Measurements from ENCODE around the gene C3.

Gene C3

GRCh38 chr19:6730941-6731670 is 10.7 kb upstream of the C3 start:
- DNase-seq (ENCODE audit: low read depth): no peak

- no peak for DNase-seq (ENCODE audit: low read depth)
Measured at GRCh38 chr19:6730153-6730804, 9.8 kb upstream of the C3 start.

DNA sequence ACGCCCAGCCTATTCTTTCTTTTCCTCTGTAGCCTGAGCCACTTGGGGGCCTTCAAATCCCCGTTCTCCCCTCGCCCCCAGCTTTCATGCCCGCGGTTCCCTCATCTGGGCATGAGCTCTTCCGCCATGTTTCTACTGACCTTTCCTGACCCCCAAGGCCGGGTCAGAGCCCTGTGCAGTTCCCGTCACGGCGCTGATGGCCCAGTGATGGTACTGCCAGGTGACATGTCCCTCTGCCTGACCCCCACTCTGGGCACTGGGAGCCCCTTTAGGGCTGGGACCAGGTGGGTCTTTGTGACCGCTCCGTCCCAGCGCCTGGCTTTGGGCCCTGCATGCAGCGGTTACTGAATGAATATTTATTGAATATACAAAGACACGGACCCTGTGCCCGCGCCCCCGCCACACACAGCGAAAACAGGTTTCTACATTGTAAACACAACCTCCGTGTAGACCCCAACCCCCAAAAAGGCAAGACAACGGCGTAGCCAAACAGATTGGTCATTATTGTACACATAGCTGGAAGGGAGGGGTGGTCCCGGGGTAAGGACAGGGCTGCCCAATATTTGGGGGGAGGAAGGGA is 9.2 kb upstream of the C3 start:
- DNase-seq (ENCODE audit: low read depth): no peak

- DNase-seq (ENCODE audit: low read depth): no peak
Measured at GRCh38 chr19:6728346-6728745, 7.9 kb upstream of the C3 start.

- no peak for DNase-seq (ENCODE audit: low read depth)
Measured at GRCh38 chr19:6725513-6726231, 5.2 kb upstream of the C3 start.

GRCh38 chr19:6724631-6725492 is 4.4 kb upstream of the C3 start:
- no peak for DNase-seq (ENCODE audit: low read depth)

DNA sequence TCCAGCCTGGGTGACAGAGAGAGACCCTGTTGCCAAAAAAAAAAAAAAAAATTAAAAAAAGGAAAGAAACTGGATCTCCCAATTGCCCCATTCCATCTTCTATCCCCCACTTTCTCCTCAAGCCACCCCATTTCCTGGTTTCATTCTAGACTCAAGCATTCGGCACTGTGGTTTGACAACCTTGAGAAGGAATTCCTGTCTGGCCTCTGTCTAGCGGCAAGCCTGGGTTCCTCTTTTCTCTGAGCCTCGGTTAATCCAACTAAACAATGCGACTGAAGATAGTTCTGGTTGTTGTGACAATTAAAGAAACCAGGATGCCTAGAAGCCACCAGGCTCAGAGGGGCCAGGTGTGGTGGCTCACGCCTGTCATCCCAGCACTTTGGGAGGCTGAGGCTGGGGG is 3.3 kb upstream of the C3 start:
- DNase-seq (ENCODE audit: low read depth): no peak

GRCh38 chr19:6723108-6723618 is 2.7 kb upstream of the C3 start:
- no peak for DNase-seq (ENCODE audit: low read depth)

- no peak for DNase-seq (ENCODE audit: low read depth)
Measured at GRCh38 chr19:6721773-6722172, 1.3 kb upstream of the C3 start.

DNA sequence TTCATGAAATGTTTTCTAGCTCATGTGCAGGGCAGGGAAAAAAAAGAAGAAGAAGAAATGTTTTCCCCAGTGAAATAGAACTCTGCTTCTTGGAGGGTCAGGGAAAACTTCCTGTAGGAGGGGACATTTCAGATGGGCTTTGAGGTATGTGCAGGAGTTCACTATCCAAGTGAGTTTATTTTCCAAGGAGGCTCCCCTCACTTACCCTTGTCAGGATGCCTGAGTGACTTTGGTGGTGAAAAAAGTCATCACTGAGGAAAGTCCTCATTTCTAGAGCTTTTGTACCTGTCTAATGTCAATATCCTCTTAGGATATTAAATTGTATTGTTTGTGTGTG is 656 bp upstream of the C3 start:
- DNase-seq (ENCODE audit: low read depth): no peak

GRCh38 chr19:6719992-6720368 is 470 bp downstream of the C3 start:
- no peak for DNase-seq (ENCODE audit: low read depth)

- DNase-seq (ENCODE audit: low read depth): no peak
Measured at GRCh38 chr19:6719540-6719861, 949 bp downstream of the C3 start.

DNA sequence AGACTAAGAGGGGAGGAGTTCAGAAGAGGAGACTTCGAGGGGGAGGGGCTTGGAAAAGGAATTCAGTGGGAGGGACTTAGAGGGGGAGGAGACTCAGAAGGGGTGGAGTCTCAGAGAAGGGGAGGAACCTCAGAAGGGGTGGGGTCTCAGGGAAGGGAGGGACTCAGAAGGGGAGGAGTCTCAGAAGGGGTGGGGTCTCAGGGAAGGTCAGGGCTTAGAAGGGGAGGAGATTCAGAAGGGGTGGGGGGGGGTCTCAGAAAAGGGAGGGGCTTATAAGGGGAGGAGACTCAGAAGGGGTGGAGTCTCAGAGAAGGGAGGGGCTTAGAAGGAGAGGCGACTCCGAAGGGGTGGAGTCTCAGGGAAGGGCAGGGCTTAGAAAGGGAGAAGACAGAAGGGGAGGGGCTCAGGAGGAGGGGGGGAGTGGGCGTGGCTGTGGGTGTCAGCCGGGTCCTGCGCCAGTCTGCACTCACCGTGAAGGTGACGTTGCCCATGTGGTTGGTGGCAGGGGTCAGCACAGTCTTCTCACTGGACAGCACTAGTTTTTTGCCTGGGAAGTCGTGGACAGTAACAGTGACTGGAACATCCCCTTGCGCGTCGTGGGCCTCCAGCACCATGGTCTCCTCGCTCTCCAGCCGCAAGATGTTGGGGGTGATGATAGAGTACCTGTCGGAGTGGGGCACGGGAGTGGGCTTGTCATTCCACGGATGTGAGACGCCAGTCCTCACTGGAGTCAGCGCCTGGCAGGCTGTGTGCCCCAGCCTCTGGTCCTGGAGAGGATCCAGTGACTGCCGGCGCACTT is 1.5 kb downstream of the C3 start:
- no peak for DNase-seq (ENCODE audit: low read depth)

GRCh38 chr19:6718111-6718740 is 2.2 kb downstream of the C3 start:
- DNase-seq (ENCODE audit: low read depth): no peak

DNA sequence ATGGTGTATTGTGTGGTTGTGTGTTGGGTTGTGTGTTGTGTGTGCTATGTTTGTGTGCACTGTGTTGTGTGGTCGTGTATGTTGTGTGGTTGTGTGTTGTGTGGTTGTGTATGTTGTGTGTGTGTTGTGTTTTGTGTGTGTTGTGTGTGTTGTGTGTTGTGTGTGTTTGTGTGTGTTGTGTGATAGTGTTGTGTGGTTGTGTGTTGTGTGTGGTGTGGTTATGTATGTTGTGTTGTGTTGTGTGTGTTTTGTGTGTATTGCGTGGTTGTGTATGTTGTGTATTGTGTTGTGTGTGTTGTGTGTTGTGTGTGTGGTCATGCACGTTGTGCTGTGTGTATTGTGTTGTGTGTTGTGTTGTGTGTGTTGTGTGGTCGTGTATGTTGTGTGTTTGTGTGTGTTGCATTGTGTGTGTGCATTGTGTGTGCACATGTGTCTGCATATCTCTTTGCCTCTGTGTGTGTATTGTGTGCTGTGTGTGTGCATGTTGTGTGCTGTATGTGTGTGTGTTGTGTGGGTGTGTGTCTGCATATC is 2.9 kb downstream of the C3 start:
- DNase-seq (ENCODE audit: low read depth): no peak

DNA sequence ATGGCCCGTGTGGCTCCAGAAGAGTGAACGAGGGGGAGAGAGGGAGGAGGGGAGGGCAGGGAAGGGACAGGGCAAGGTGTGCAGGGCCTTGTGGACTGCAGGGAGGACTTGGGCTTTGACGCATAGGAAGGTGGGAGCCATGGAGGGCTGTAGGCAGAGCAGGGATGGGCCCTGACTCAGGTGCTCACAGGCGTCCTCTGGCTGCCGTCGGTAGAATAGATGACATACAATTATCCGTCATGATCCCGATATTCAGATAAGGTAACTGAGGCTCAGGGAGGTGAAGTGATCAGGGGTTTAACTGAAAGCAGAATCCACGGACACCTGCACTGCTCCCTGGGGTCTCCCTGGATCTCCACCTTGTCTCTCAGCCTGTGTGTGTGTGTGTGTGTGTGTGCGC is 3.4 kb downstream of the C3 start:
- DNase-seq (ENCODE audit: low read depth): no peak

DNA sequence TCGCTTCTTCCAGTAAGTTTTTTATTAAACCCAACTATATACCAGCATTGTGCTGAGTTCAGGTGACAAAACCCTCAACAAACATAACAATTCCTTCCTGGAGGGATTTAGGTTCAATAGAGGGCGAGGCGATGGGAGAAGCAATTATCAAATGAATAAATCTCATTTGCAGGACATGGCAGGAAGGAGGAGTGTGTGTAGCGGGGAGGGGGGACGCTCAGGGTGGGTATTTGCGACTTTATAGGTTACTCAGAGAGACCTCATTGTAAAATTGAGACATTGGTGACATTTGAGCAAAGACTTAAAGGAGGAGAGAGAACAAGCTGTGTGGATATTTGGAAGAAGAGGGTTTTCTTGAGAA is 3.9 kb downstream of the C3 start:
- no peak for DNase-seq (ENCODE audit: low read depth)

DNA sequence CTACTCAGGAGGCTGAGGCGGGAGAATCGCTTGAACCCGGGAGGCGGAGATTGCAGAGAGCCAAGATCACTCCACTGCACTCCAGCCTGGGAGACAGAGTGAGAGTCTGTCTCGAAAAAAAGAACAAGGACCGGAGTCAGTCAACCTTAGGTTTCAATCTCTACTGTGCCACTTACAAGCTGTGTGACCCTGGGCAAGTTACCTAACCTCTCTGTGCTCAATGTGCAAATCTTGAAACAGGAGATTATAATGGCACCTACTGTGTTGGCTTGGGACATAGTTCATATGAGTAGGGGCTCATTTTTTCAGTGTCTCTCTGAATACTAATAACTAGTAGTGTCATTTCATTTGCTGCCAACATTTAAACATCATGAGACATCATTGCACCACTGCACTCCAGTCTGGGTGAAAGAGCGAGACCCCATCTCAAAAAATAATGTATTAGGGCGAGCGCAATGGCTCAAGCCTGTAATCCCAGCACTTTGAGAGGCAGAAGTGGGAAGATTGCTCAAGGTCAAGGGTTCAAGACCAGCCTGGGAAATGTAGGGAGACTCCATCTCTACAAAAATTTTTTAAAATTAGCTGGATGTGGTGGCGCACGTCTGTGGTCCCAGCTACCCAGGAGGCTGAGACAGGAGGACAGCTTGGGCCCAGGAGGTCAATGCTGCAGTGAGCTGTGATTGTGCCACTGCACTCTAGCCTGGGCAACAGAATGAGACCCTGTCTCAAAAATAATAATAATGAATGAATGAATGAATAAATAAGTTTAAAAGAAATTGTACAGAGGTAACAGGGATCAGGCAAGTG is 5.5 kb downstream of the C3 start:
- no peak for DNase-seq (ENCODE audit: low read depth)

GRCh38 chr19:6713773-6714692 is 6.4 kb downstream of the C3 start:
- DNase-seq (ENCODE audit: low read depth): no peak
